ENCODE results near the gene EREG. TPM values are rescaled to one million over a fixed set of nuclear protein-coding genes. Genes with fewer than 3 reads are reported as not detected.

Gene EREG
- total and polyA plus RNA-seq, 12 donors: 0.08 to 1.4 (median 0.30) TPM; not detected in 8

- Histone ChIP-seq H3K27me3 (no peaks in the 10 kb centered on the region), H3K9me3 (replicated peaks in 1 of 3) (no peaks in the 10 kb centered on the region), H3K4me1 (replicated peaks in 1 of 2) (no peaks in the 10 kb centered on the region), H3K27ac (no peak overlapping the region), H3K4me3 (no peak overlapping the region), H3K36me3 (replicated peaks in 1 of 2) (no peaks in the 10 kb centered on the region)
- TF ChIP-seq POLR2A (IDR thresholded peaks at IDR 0.05): no peak
- TF ChIP-seq CTCF (IDR thresholded peaks at IDR 0.05): no peak
- intact Hi-C loops (cut with DNase I): no loop called here
- DNase-seq: no peak
Measured at GRCh38 chr4:74331944-74332343, 33.0 kb upstream of the EREG start.

GRCh38 chr4:74334636-74335035 lies 30.3 kb upstream of the EREG start:
- intact Hi-C loops (cut with DNase I): no loop called here
- Histone ChIP-seq H3K4me3 (no peak overlapping the region), H3K9me3 (replicated peaks in 1 of 3) (no peaks in the 10 kb centered on the region), H3K27ac (no peak overlapping the region), H3K36me3 (replicated peaks in 1 of 2) (no peaks in the 10 kb centered on the region), H3K4me1 (replicated peaks in 1 of 2) (no peaks in the 10 kb centered on the region), H3K27me3 (no peaks in the 10 kb centered on the region)
- DNase-seq: no peak
- no peak for TF ChIP-seq CTCF (IDR thresholded peaks at IDR 0.05)
- TF ChIP-seq POLR2A (IDR thresholded peaks at IDR 0.05): no peak
- 71 to 82% (median 73%) methylated on average over 7 of the region's 7 CpGs for WGBS, 4 donors

- TF ChIP-seq CTCF (IDR thresholded peaks at IDR 0.05) (no peak), POLR2A (IDR thresholded peaks at IDR 0.05) (no peak)
- intact Hi-C loops (cut with DNase I): no loop called here
- 58 to 74% (median 69%) methylated on average over 5 of the region's 5 CpGs for WGBS, 4 donors
Measured at GRCh38 chr4:74335341-74336021, 29.5 kb upstream of the EREG start.

GRCh38 chr4:74338792-74339333 lies 26.1 kb upstream of the EREG start:
- H3K4me1 ChIP-seq (replicated peaks in 1 of 2): no peaks in the 10 kb centered on the region
- H3K9me3 ChIP-seq (replicated peaks in 1 of 3): peaks cover 0 to under 1% (median 0%) of the 10 kb centered on the region in 3 donors
- WGBS, 4 donors: 69 to 79% (median 73%) methylated on average over 4 of the region's 4 CpGs
- intact Hi-C loops (cut with DNase I): no loop called here
- no peaks in the 10 kb centered on the region for H3K27me3 ChIP-seq
- TF ChIP-seq CTCF (IDR thresholded peaks at IDR 0.05): no peak
- TF ChIP-seq POLR2A (IDR thresholded peaks at IDR 0.05): no peak
- H3K36me3 ChIP-seq (replicated peaks in 1 of 2): no peaks in the 10 kb centered on the region
- H3K27ac ChIP-seq: no peak overlapping the region
- DNase-seq: no peak
- H3K4me3 ChIP-seq: no peak overlapping the region

More at GRCh38 chr4:74335341-74336021, 29.5 kb upstream of the EREG start:
- Histone ChIP-seq H3K36me3 (replicated peaks in 1 of 2) (no peaks in the 10 kb centered on the region), H3K27me3 (no peaks in the 10 kb centered on the region), H3K4me1 (replicated peaks in 1 of 2) (no peaks in the 10 kb centered on the region), H3K4me3 (no peak overlapping the region), H3K27ac (no peak overlapping the region), H3K9me3 (replicated peaks in 1 of 3) (no peaks in the 10 kb centered on the region)
- no peak for DNase-seq
